ENCODE results near the gene LYST. TPM values are rescaled to one million over a fixed set of nuclear protein-coding genes. Genes with fewer than 3 reads are reported as not detected.

LYST gene
- total and polyA plus RNA-seq, 2 donors (not counting 3 experiments of a cell fraction or from before 2014, with no cell fraction given) = 3.1 to 9.6 TPM

GRCh38 chr1:235818632-235819136 lies 48.0 kb downstream of the LYST start:
- no peaks in the 10 kb centered on the region for H3K79me2 ChIP-seq (ENCODE audit: control insufficient read depth, insufficient read depth, low read length)
- H3K9me3 ChIP-seq (replicated peaks; ENCODE audit: control insufficient read depth, insufficient read depth, low read length) = no peaks in the 10 kb centered on the region
- ChIA-PET POLR2A (interaction anchor here (0.7 kb wide), 1 partner anchor 209 kb away, joined by 3 read pairs; no protein-coding TSS in a partner anchor), CTCF (interaction anchor here (0.7 kb wide), 1 partner anchor 19 kb away, joined by 3 read pairs; no protein-coding TSS in a partner anchor)
- H3K9me1 ChIP-seq (replicated peaks; ENCODE audit: control insufficient read depth, extremely low read depth, insufficient read depth, low read length) = no peaks in the 10 kb centered on the region
- no peaks in the 10 kb centered on the region for H3K4me1 ChIP-seq (ENCODE audit: control insufficient read depth, extremely low read depth, insufficient read depth, low read length)
- dilution Hi-C loops (cut with MboI; ENCODE audit: extremely low pct_ligation_motif_present, low sequenced_read_pairs) (no loop called here), intact Hi-C loops (cut with micrococcal nuclease) (no loop called here)
- no peak overlapping the region for H2AFZ ChIP-seq (ENCODE audit: low read depth, low read length)
- H3K4me2 ChIP-seq (ENCODE audit: insufficient read depth, low read length) = no peak overlapping the region
- DNase-seq (ENCODE audit: low read depth, low spot score) = no peak
- no peaks in the 10 kb centered on the region for H4K20me1 ChIP-seq (replicated peaks; ENCODE audit: control insufficient read depth, extremely low read depth, insufficient read depth, low read length)
- FAIRE-seq = no peak
- TF ChIP-seq POLR2AphosphoS5 (IDR thresholded peaks at IDR 0.05; ENCODE audit: insufficient read depth, low read depth, low read length) (no peak), EZH2 (IDR thresholded peaks at IDR 0.05; ENCODE audit: borderline replicate concordance, low read depth, low read length, severe bottlenecking) (no peak), GATA2 (IDR thresholded peaks at IDR 0.05; ENCODE audit: insufficient read depth, insufficient read length, low read depth, low read length) (no peak), FOS (IDR thresholded peaks at IDR 0.05; ENCODE audit: borderline replicate concordance, insufficient read depth, low read length) (no peak), MYC (IDR thresholded peaks at IDR 0.05; ENCODE audit: low read depth, low read length) (no peak), CTCF (IDR thresholded peaks at IDR 0.05; ENCODE audit: extremely low read depth in 1 of 2, insufficient read depth in 1 of 2, low read depth in 1 of 2, low read length in 2 of 2) (no peak), JUN (IDR thresholded peaks at IDR 0.05; ENCODE audit: borderline replicate concordance, insufficient read depth, insufficient read length, low read depth) (no peak), POLR2A (IDR thresholded peaks at IDR 0.05; ENCODE audit: low read depth, low read length) (no peak), MAX (IDR thresholded peaks at IDR 0.05; ENCODE audit: insufficient read depth, insufficient read length) (no peak)
- BruUV-seq (replicated peaks) = no TSS peak
- no peaks in the 10 kb centered on the region for H3K36me3 ChIP-seq (ENCODE audit: control insufficient read depth in 2 of 2, extremely low read depth in 1 of 2, insufficient read depth in 2 of 2, low read length in 2 of 2)
- H3K27ac ChIP-seq (ENCODE audit: insufficient read depth, low read depth, low read length) = no peak overlapping the region
- H3K4me3 ChIP-seq (replicated peaks in 1 of 3; ENCODE audit: insufficient read depth in 1 of 3, low read depth in 1 of 3, low read length in 3 of 3) = no peak overlapping the region
- no peak overlapping the region for H3K9ac ChIP-seq (replicated peaks; ENCODE audit: extremely low read depth, insufficient read depth, low read length)
- H3K27me3 ChIP-seq (ENCODE audit: control insufficient read depth in 2 of 2, insufficient read depth in 2 of 2, low read length in 2 of 2) = no peaks in the 10 kb centered on the region
